Keratinocyte (primary cell): ENCODE data around the gene IL31.

Experiments used
- EZH2 ChIP-seq: IDR thresholded peaks from one replicate; pipeline ENCODE4 v1.6.1; 2012; ENCODE audit warnings: inconsistent platforms, mild to moderate bottlenecking, low read length, moderate library complexity
- TF ChIP-seq, protein P1 (sequence below), 3 experiments: IDR thresholded peaks in 1 of 3; conservative IDR thresholded peaks in 1 of 3; optimal IDR thresholded peaks in 1 of 3; 2 replicates in 2 of 3; 3 replicates in 1 of 3; pipeline versions ENCODE3 to v1.5.1; 2011; ENCODE audit warnings: low read length in 3 of 3, mild to moderate bottlenecking in 3 of 3, moderate library complexity in 2 of 3, control low read depth in 1 of 3, inconsistent platforms in 1 of 3; ENCODE audit not compliant: insufficient read depth in 2 of 3; ENCODE audit errors: extremely low read depth in 1 of 3

DNA sequence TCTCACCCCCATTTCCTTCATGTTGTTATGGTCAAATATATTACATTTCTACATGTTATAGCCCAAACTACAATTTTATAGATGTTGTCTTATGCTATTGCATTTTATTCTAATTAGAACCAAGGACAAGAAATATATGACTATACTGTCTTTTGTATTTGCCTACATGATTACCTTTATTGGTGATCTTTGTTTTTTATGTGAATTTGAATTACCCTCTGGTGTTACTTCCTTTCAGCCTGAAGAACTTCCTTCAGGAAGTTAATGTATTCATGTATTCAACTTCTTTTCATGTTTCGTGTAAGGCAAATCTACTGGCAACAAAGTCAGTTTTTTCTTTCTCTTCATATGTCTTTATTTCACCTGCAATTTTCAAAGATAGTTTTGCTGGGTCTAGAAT lies 20.8 kb upstream of the IL31 start:
- TF ChIP-seq, protein P1, sequence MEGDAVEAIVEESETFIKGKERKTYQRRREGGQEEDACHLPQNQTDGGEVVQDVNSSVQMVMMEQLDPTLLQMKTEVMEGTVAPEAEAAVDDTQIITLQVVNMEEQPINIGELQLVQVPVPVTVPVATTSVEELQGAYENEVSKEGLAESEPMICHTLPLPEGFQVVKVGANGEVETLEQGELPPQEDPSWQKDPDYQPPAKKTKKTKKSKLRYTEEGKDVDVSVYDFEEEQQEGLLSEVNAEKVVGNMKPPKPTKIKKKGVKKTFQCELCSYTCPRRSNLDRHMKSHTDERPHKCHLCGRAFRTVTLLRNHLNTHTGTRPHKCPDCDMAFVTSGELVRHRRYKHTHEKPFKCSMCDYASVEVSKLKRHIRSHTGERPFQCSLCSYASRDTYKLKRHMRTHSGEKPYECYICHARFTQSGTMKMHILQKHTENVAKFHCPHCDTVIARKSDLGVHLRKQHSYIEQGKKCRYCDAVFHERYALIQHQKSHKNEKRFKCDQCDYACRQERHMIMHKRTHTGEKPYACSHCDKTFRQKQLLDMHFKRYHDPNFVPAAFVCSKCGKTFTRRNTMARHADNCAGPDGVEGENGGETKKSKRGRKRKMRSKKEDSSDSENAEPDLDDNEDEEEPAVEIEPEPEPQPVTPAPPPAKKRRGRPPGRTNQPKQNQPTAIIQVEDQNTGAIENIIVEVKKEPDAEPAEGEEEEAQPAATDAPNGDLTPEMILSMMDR (optimal IDR thresholded peaks at IDR 0.05 in 1 of 3, IDR thresholded peaks at IDR 0.05 in 1 of 3, conservative IDR thresholded peaks at IDR 0.05 in 1 of 3; ENCODE audit: extremely low read depth in 1 of 3, insufficient read depth in 2 of 3, low read length in 3 of 3): no peak
- no peak for TF ChIP-seq EZH2
